Liver (tissue), 9 donors: ENCODE data around the gene VBP1. TPM values are rescaled to one million over a fixed set of nuclear protein-coding genes. Genes with fewer than 3 reads are reported as not detected.
"Not testable (repeated sequence)": the region's sequence is repeated elsewhere in the genome, so short reads cannot be mapped to it uniquely, and the experiment has no call there.

Source experiments
- DNase-seq: peaks from one replicate; pipeline ENCODE4 v3.0.0-alpha.2; 2017; ENCODE audit warnings: low spot score
- H3K27ac ChIP-seq, 2 donors: one replicate each; pipeline ENCODE4 v1.7.0; 2013; ENCODE audit warnings: inconsistent platforms in 2 of 2, low read length in 2 of 2, control low read depth in 1 of 2, low read depth in 1 of 2, mild to moderate bottlenecking in 1 of 2
- H3K27me3 ChIP-seq, 4 donors: one replicate each; pipeline versions ENCODE4 v1.6.1 to v1.7.0; 2013; ENCODE audit warnings: low read length in 3 of 4, inconsistent platforms in 1 of 4, mild to moderate bottlenecking in 1 of 4, moderate library complexity in 1 of 4; ENCODE audit not compliant: control insufficient read depth in 4 of 4, insufficient read depth in 4 of 4
- H3K36me3 ChIP-seq, 4 donors: one replicate each; pipeline versions ENCODE4 v1.6.1 to v1.7.0; 2013; ENCODE audit warnings: low read length in 3 of 4, mild to moderate bottlenecking in 3 of 4, low read depth in 1 of 4, moderate library complexity in 1 of 4; ENCODE audit not compliant: control insufficient read depth in 4 of 4, insufficient read depth in 3 of 4
- H3K4me1 ChIP-seq, 4 donors: one replicate each; pipeline versions ENCODE4 v1.6.1 to v1.7.0; 2013; ENCODE audit warnings: low read length in 3 of 4, mild to moderate bottlenecking in 3 of 4, moderate library complexity in 1 of 4; ENCODE audit not compliant: control insufficient read depth in 4 of 4, insufficient read depth in 4 of 4
- H3K4me3 ChIP-seq, 3 donors: one replicate each; pipeline versions ENCODE4 v1.6.1 to v1.7.0; 2013; ENCODE audit warnings: low read length in 3 of 3, control low read depth in 1 of 3, low read depth in 1 of 3, mild to moderate bottlenecking in 1 of 3
- H3K9ac ChIP-seq, 2 donors: one replicate each; pipeline ENCODE4 v1.7.0; 2013; ENCODE audit warnings: low read length in 2 of 2, mild to moderate bottlenecking in 2 of 2, moderate library complexity in 2 of 2, control low read depth in 1 of 2, low read depth in 1 of 2
- H3K9me3 ChIP-seq, 4 donors: one replicate each; pipeline versions ENCODE4 v1.6.1 to v1.7.0; 2013; ENCODE audit warnings: low read length in 3 of 4; ENCODE audit not compliant: control insufficient read depth in 4 of 4
- FOXA1 ChIP-seq: IDR thresholded peaks from 2 replicates; pipeline ENCODE4 v1.6.1; 2016; ENCODE audit warnings: antibody characterized with exemption
- GABPA ChIP-seq, 2 donors: IDR thresholded peaks in 1 of 2; conservative IDR thresholded peaks in 1 of 2; 2 replicates each; pipeline ENCODE4 v1.6.1; 2016; ENCODE audit warnings: antibody characterized with exemption in 2 of 2, mild to moderate bottlenecking in 1 of 2, moderate library complexity in 1 of 2
- JUND ChIP-seq, 2 donors: IDR thresholded peaks; 2 replicates each; pipeline ENCODE4 v1.6.1; 2016; ENCODE audit warnings: antibody characterized with exemption in 2 of 2
- MAX ChIP-seq: IDR thresholded peaks from 2 replicates; pipeline ENCODE4 v1.6.1; 2016; ENCODE audit warnings: antibody characterized with exemption
- NR2F2 ChIP-seq: IDR thresholded peaks from 2 replicates; pipeline ENCODE4 v1.6.1; 2016; ENCODE audit warnings: antibody characterized with exemption
- RAD21 ChIP-seq, 2 donors: IDR thresholded peaks; 2 replicates each; pipeline ENCODE4 v1.6.1; 2016; ENCODE audit warnings: antibody characterized with exemption in 2 of 2, mild to moderate bottlenecking in 2 of 2
- REST ChIP-seq: IDR thresholded peaks from 2 replicates; pipeline ENCODE4 v1.6.1; 2016; ENCODE audit warnings: antibody characterized with exemption, mild to moderate bottlenecking
- YY1 ChIP-seq: IDR thresholded peaks from 2 replicates; pipeline ENCODE4 v1.6.1; 2016; ENCODE audit warnings: antibody characterized with exemption, mild to moderate bottlenecking
- WGBS: extraction: QIAGEN DNeasy Blood & Tissue Kit; methylation state at CpG from one replicate; pipeline ENCODE4 v1.1.7; 2013; 5-methylcytosine and 5-hydroxymethylcytosine counted together
- polyA plus RNA-seq, 2 donors: library from polyadenylated mRNA; stranded (reverse) in 1 of 2; unstranded in 1 of 2; fragments of 200-250 nt in 1 of 2; fragments of >200 nt in 1 of 2; fragmentation: Nextera tagmentation in 1 of 2; extraction: Ambion mirVana in 1 of 2; gene quantifications; one replicate each; pipeline versions ENCODE4 v1.2.1 to v1.2.3, GENCODE V29; 2013 to 2015
- total RNA-seq, 2 donors: library from RNA; depleted of rRNA; stranded (reverse); fragments of >200 nt; gene quantifications; one replicate each; pipeline ENCODE4 v1.2.3, GENCODE V29; 2014
- donor health status: healthy.
- donor health status: healthy.
- donor health status: healthy.
- donor health status: healthy.
- donor health status: healthy.

VBP1 gene
- total and polyA plus RNA-seq, 4 donors = 15.1 to 40.7 (median 16.6) TPM

DNA sequence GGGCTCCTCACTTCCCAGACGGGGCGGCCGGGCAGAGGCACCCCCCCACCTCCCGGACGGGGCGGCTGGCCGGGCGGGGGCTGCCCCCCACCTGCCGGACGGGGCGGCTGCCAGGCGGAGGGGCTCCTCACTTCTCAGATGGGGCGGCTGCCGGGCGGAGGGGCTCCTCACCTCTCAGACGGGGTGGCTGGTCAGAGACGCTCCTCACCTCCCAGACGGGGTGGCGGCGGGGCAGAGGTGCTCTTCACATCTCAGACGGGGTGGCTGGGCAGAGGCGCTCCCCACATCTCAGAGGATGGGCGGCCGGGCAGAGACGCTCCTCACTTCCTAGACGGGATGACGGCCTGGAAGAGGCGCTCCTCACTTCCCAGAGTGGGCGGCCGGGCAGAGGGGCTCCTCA lies 7.5 kb downstream of the VBP1 start:
- WGBS = 97% methylated on average over 30 of the region's 30 CpGs
- H3K9me3 ChIP-seq, H3K27ac ChIP-seq, H3K27me3 ChIP-seq, H3K4me1 ChIP-seq, H3K4me3 ChIP-seq, DNase-seq, H3K9ac ChIP-seq: not testable (repeated sequence)
- peaks cover 2 to 11% (median 6%) of the 10 kb centered on the region in 4 donors for H3K36me3 ChIP-seq

DNA sequence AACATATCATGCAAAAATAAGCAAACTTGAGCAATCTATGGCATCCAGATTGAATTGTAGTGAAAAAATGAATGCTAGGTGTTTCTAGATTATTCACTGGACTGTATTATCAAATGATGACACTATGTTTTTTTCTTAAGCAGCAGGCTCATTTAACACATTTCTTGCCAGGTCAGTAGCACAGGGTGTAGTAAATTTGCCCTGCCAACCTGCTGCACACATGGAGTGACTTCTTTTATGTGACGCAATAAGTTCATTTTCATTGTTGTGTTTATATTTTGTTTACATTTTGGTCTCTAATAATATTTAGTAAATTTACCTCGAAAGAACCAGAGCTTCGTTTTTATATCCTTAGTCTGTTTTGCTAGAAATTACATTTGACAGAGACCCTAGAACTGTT lies 9.5 kb downstream of the VBP1 start:
- WGBS = 82% methylated on average over 3 of the region's 3 CpGs
- no peaks in the 10 kb centered on the region for H3K27me3 ChIP-seq
- no peaks in the 10 kb centered on the region for H3K9me3 ChIP-seq
- no peak overlapping the region for H3K27ac ChIP-seq
- TF ChIP-seq GABPA (IDR thresholded peaks at IDR 0.05 in 1 of 2, conservative IDR thresholded peaks at IDR 0.05 in 1 of 2) = no peak
- no peak overlapping the region for H3K4me3 ChIP-seq
- H3K4me1 ChIP-seq = no peaks in the 10 kb centered on the region
- H3K36me3 ChIP-seq = peaks cover 3 to 14% (median 9%) of the 10 kb centered on the region in 4 donors
- no peak for DNase-seq
- no peak overlapping the region for H3K9ac ChIP-seq

DNA sequence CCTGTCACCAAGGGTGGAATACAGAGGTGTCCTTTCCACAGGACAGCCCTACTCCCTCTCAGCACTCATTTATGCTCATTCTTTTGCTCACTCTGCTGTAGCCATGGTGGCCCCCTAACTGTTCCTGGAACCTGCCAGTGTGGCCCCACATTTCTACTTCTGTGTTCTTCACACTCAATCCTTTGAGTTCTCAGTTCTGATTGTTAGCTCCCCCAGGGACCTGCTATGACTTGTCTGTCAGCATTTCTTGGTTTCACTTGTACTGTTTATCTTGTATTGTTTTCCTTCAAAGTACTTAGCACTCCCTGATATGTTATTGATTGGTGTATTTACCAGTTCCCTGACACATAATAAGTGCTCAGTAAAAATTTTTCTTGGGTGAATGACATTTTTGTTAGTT lies 14.9 kb downstream of the VBP1 start:
- no peaks in the 10 kb centered on the region for H3K9me3 ChIP-seq
- no peak for DNase-seq
- no peak overlapping the region for H3K4me3 ChIP-seq
- no peak overlapping the region for H3K9ac ChIP-seq
- TF ChIP-seq MAX (no peak), YY1 (no peak)
- peaks cover 4 to 14% (median 9%) of the 10 kb centered on the region in 4 donors for H3K36me3 ChIP-seq
- H3K27me3 ChIP-seq = no peaks in the 10 kb centered on the region
- no peaks in the 10 kb centered on the region for H3K4me1 ChIP-seq
- no peak overlapping the region for H3K27ac ChIP-seq

- no peak overlapping the region for H3K27ac ChIP-seq
- TF ChIP-seq YY1 (no peak), RAD21 (IDR thresholded peaks at IDR 0.05) (no peak), NR2F2 (no peak), FOXA1 (no peak), JUND (IDR thresholded peaks at IDR 0.05) (no peak), REST (no peak)
- H3K36me3 ChIP-seq = peaks cover 2 to 13% (median 7%) of the 10 kb centered on the region in 4 donors
- no peaks in the 10 kb centered on the region for H3K9me3 ChIP-seq
- no peak overlapping the region for H3K4me3 ChIP-seq
- no peaks in the 10 kb centered on the region for H3K4me1 ChIP-seq
- H3K9ac ChIP-seq = no peak overlapping the region
- H3K27me3 ChIP-seq = no peaks in the 10 kb centered on the region
- DNase-seq = no peak
These were observed 19.6 kb downstream of the VBP1 start for GRCh38 chrX:155235891-155236290.
